Epithelial cell of prostate (primary cell): ENCODE measurements around the gene ORMDL2.
"Not testable (repeated sequence)": the region's sequence is repeated elsewhere in the genome, so short reads cannot be mapped to it uniquely, and the experiment has no call there.

ENCODE experiments used
- DNase-seq: peaks from one replicate; pipeline ENCODE4 v3.0.0-alpha.2; 2011; ENCODE audit warnings: low read depth, low spot score
- H3K27ac ChIP-seq: fragments of 450-650 bp; 2 replicates; pipeline ENCODE4 v1.5.1; 2017; ENCODE audit warnings: mild to moderate bottlenecking

The ORMDL2 gene

GRCh38 chr12:55850401-55850800 is 32.6 kb downstream of the ORMDL2 start:
- no peak for DNase-seq
- no peak overlapping the region for H3K27ac ChIP-seq

- no peak for DNase-seq
- no peak overlapping the region for H3K27ac ChIP-seq
These were observed 33.1 kb downstream of the ORMDL2 start for GRCh38 chr12:55850893-55851292.

GRCh38 chr12:55852740-55853139 is 34.9 kb downstream of the ORMDL2 start:
- no peak for DNase-seq
- no peak overlapping the region for H3K27ac ChIP-seq

- H3K27ac ChIP-seq = no peak overlapping the region
- DNase-seq = no peak
These were observed 43.6 kb downstream of the ORMDL2 start for GRCh38 chr12:55861396-55861795.

- no peak overlapping the region for H3K27ac ChIP-seq
- no peak for DNase-seq
These were observed 44.0 kb downstream of the ORMDL2 start for GRCh38 chr12:55861871-55862270.

GRCh38 chr12:55862286-55862685 is 44.4 kb downstream of the ORMDL2 start:
- H3K27ac ChIP-seq = no peak overlapping the region
- DNase-seq = no peak

GRCh38 chr12:55862931-55863330 is 45.1 kb downstream of the ORMDL2 start:
- not testable (repeated sequence) for H3K27ac ChIP-seq, DNase-seq

GRCh38 chr12:55865327-55865726 is 47.5 kb downstream of the ORMDL2 start:
- DNase-seq = no peak
- no peak overlapping the region for H3K27ac ChIP-seq

- DNase-seq, H3K27ac ChIP-seq: not testable (repeated sequence)
These were observed 48.7 kb downstream of the ORMDL2 start for GRCh38 chr12:55866454-55867004.
